NCI-H82 (cell line): ENCODE measurements around the gene NAPSA.

Source experiments
- DNase-seq: peaks from one replicate; lab custom pipeline; 2025; lab: John Stamatoyannopoulos, UW

The NAPSA gene

DNA sequence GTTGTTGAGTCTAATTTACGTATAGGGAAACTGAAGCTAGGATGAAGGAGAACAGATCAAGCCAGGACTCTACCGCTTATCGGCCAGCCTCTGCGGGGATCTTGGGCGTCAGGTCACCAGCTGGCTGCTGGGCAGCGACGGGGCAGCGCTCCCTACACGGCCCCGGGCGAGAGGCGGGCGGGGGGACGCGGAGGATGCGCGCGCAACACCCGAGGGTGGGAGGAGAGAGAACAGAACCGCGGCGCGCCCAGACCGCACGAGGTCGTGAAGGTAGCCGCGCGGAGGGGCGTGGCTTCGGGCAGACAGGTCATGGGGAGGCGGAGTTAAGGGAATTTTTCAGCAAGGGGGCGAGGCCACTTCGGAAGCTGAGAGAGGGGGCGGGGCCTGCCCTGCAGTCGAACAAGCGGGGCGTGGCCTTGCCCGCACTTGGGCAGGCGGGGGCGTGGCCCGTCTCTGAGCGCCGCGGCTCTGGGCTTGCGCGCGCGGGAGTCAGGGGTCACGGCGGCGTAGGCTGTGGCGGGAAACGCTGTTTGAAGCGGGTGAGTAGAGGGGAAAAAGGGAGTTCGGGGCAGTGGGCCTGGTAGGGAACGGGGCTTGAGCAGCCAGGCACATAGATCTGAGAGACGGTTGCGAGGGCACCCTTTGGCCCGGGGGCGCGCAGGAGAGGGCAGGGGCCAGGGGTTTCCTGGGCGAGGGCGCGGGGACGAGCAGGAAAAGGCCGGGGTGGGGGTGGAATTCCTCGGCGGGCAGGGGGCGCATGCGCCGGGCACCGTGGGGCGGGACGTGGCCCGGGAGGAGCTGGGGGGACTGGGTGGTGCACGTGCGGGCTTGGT is 18.6 kb upstream of the NAPSA start, which contains the start of gene POLD1:
TSS of gene POLD1 (plus strand) at position 496 of the 833 bp plus-strand sequence. CDS start 14,505 bp downstream, outside the sequence.
- peak; percentile 99 for DNase-seq

DNA sequence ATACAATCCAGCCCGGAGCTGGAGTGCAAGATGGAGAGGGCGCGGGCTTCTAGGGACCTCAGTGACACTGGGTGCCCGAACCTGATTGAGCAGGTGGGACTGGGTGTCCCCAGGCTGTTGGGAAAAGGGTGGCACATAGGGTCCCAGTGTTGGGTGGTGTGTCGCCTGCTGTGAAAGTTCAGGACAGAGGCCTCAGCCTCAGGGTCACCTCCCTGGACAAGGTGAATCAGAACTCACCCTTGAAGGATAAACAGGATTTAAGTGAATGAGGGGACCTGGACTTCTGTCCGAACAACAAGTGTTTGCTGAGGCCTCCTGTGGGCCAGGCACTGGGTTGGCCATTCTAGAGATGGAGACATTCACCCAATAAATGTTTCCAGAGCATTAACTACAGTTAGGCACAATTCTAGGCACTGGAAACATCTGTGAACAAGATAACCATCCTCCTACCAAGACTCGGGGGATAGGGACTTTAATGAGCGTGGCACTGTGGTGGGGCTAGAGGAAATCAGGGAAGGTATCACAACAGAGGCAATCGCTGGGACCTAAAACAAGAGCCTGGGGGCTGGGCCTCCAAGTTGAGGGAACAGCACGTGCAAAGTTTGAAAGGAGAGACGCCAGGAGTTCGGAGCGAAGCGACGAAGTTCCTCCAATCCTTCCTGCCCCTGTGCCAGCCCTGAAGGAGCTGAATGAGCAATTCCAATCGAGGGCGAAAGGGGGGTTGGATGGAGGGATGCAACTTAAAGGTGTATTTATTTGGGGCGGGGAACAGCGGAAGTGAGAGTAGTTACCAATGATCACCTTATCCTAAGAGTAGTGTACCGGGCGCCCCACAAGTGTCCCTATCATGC is 17.8 kb upstream of the NAPSA start:
- DNase-seq: no peak

- no peak for DNase-seq
Measured at GRCh38 chr19:50381881-50382729, 16.7 kb upstream of the NAPSA start.

GRCh38 chr19:50380751-50381151 is 15.3 kb upstream of the NAPSA start:
- no peak for DNase-seq

DNA sequence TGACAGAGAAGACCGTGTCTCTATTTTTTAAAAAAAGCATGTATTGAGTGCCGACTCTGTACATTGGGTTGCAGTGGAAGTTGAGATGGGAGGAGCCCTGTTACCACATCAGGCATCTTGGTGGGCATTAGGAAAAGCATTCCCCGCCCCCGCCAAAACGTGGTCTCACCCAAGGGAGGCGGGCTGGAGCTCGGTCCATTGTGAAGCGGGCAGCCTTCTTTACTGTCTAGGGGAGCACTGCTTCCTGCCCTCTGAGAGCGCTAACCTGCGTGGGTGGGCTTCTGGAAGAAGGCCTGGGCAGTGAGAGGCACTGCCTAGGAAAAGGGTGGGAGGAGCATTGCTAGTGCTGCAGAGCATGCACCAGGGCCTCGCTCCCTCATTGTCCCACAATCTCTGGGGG is 14.7 kb upstream of the NAPSA start:
- no peak for DNase-seq

DNA sequence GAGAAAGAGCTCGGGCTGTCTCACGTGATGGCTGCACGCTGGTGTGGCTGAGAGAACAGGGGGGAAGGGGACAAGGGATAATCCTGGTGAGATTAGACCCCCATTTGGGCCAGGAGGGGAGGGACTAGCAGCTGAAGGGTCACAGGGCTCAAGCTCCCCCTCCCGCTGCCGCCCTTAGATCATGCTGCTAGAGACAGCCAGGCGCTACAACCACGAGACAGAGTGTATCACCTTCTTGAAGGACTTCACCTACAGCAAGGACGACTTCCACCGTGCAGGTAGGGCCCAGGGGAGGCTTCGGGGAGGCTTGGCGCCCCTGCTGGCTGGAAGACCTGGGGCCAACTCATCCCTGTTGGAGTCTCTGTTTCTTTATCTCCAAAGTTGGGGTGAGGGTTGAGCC is 14.2 kb upstream of the NAPSA start:
- DNase-seq: no peak

- DNase-seq: no peak
Measured at GRCh38 chr19:50378863-50379236, 13.4 kb upstream of the NAPSA start.

DNA sequence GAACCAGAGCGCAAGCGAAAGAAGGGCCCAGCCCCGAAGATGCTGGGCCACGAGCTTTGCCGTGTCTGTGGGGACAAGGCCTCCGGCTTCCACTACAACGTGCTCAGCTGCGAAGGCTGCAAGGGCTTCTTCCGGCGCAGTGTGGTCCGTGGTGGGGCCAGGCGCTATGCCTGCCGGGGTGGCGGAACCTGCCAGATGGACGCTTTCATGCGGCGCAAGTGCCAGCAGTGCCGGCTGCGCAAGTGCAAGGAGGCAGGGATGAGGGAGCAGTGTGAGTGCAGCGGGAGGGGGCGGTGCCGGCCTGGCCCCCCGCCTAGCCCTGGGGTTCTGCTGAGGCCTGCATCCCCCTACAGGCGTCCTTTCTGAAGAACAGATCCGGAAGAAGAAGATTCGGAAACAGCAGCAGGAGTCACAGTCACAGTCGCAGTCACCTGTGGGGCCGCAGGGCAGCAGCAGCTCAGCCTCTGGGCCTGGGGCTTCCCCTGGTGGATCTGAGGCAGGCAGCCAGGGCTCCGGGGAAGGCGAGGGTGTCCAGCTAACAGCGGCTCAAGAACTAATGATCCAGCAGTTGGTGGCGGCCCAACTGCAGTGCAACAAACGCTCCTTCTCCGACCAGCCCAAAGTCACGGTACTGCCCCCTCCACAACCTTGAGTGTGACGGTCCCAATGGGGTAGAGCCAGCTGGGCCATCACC is 12.9 kb upstream of the NAPSA start:
- DNase-seq: no peak

- DNase-seq: no peak
Measured at GRCh38 chr19:50377517-50377916, 12.1 kb upstream of the NAPSA start.

- DNase-seq: peak; percentile 69
Measured at GRCh38 chr19:50377051-50377461, 11.6 kb upstream of the NAPSA start.

DNA sequence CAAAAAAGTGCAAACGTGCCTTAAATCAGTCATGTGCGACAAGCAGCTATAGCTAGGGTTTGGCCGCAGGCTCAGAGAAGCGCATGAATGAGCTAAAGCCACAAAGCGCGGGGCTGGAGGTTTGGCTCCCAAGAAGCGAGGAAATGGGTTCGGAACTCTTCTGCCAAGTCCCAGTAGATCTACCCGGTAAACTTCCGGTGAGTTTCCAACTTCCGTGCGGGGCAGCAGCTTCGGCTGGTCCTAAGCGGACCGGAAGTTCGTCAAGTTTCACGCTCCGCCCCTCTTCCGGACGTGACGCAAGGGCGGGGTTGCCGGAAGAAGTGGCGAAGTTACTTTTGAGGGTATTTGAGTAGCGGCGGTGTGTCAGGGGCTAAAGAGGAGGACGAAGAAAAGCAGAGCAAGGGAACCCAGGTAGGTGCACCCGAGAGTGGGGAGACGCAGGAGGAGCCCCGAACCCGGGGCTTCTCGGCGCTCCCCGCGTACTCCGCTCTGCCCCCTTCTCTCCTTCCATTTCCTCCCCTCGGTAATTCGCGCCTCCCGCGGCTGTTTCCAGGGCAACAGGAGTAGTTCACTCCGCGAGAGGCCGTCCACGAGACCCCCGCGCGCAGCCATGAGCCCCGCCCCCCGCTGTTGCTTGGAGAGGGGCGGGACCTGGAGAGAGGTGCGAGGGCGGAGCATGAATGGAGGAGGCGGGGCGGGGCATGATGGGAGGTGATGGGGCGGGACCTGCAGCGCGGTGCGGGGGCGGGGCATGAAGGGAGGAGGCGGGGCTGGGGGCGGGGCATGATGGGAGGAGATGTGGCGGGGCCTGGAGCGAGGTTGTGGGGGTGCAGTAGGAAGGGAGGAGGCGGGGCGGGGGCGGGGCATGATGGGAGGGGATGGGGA is 11.0 kb upstream of the NAPSA start, which contains the start of gene NR1H2:
TSS of gene NR1H2 (plus strand) at position 292 of the 885 bp plus-strand sequence. CDS start 1,149 bp downstream, outside the sequence.
- DNase-seq: peak; percentile 98

DNA sequence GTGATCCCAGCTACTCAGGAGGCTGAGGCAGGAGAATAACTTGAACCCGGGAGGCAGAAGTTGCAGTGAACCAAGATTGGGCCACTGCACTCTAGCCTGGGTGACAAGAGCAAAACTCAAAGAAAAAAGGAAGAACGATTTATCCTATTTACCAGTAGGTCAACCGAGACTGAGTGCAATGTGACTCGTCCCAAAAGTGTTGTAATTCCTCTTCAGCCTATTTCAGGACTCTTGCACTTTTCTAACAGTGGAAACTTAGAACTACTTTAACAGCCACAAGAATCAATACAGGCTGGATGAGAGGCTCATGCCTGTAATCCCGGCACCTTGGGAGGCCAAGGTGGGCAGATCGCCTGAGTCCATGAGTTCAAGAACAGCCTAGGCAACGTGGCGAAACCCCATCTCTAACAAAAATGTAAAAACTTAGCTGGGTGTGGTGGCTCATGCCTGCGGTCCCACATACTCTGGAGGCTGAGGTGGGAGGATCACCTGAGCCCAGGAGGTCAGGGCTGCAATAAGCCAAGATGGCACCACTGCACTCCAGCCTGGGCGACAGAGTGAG is 6.6 kb upstream of the NAPSA start:
- DNase-seq: no peak

DNA sequence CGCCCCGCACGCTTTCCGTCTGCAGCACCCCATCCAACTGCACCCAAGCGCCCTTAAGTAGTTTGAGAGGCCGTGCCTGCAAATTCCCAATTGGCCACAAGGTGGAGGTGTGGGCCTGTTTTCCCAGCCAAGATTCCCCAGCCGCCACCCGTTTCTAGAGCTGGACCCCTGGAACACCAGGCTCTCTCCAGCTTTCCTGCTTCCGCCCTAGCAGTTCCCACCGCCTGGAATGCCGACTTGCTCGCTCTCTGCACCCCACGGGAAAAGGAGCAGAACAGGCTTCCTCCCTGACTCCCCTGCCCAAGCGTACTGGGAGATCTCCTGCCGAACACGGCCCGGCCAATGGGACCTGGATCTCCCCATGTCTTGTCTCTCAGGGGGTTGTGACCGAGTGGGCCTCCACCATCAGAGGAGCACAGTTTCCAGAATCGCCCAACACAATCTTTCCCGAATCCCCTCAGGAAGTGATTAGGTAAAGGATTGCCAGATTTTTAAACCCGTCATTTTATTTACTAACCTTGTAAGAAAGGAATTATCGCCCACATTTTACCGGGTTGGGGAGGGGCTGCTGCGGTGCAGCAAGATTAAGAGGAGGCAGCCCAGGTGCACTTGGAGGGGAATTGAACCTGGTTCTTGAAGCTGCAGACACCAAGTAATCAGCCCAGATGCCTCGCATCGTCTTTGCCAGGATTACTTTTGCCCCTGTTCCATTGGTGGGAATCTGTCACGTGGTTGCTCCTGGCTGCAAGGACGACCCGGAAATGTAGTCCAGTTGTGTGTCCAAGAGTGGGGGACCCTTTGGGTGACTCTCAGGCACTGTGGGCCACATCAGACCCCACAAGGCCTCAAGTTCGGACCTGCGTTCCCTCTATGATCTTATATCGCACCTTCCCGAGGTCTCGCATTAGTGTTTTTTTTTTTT is 3.5 kb upstream of the NAPSA start:
- peak; percentile 86 for DNase-seq

GRCh38 chr19:50362656-50363424 is 2.6 kb downstream of the NAPSA start:
- DNase-seq: no peak

DNA sequence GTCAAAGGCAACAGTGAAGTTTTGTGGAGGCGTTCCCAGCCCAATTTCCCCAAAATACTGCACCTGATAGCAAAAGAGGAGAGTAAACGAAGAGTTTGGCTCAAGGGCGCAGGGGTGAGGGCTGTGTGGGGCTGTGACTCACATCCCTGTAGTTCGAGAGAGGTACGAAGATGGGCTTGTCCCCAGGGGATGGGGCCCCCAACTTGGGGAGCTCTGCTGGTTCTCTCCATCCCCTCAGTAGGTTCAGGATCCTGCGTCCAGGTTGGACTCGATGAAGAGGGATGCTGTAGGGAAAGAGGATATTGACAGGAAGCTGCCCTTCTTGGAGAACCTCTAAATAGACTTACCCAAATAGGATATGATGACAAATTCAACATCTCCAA is 3.4 kb downstream of the NAPSA start:
- no peak for DNase-seq

- DNase-seq: no peak
Measured at GRCh38 chr19:50361290-50362029, 4.0 kb downstream of the NAPSA start.

DNA sequence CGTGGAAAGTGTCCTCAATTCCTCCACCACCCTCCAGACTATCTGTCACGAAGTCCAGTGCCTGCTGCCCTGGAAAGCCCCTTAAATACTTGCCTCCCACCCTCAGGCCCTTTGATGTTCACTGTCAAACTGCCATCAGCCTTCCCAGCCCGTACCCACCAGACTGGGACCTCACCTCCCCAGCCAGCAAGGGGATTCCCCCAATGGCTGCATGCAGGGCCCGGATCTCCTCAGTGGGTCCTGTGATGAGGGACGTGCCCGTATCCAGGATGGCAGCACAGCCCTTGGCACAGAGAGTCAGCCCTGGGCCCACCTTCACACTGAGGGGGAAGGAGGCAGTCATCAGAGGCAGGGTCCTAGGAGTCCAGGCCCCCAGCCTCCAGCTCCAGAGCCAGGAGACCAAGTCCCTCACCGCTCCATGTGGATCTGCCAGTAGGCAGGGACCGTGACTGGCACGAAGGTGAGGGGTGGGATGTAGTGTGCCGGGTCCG is 6.1 kb downstream of the NAPSA start:
- DNase-seq: no peak
